A549 (cell line): Measurements from ENCODE around the gene ATRN. TPM values are rescaled to one million over a fixed set of nuclear protein-coding genes. Genes with fewer than 3 reads are reported as not detected.

ENCODE experiments used
- ATAC-seq, 2 experiments: fragments of 200-7000 bp in 1 of 2; fragments of >200 bp in 1 of 2; cut with Nextera tagmentation in 1 of 2; cut with Tn5 transposase in 1 of 2; 3 replicates each; pipeline versions ENCODE4 v1.8.0 to v1.9.1; 2018 to 2020; ENCODE audit warnings: mild to moderate bottlenecking in 1 of 2, moderate library complexity in 1 of 2
- CTCF ChIA-PET: fragments of 300-600 bp; sonication (Branson Sonifier 250); formaldehyde crosslinking; extraction: SDS; loops from one replicate; lab custom pipeline; 2021; ENCODE audit warnings: antibody characterized with exemption, inconsistent platforms; lab: Yijun Ruan, JAX
- POLR2A ChIA-PET: fragments of 350-600 bp; formaldehyde crosslinking; extraction: SDS; loops from one replicate; lab custom pipeline; 2021; ENCODE audit warnings: antibody characterized with exemption, inconsistent platforms; lab: Yijun Ruan, JAX
- DNase-seq, 2 experiments: peaks; one replicate each; pipeline versions ENCODE4 v3.0.0 to v3.0.0-alpha.2; 2011 to 2016; ENCODE audit warnings: low read depth in 1 of 2, low spot score in 1 of 2
- FAIRE-seq: peaks from 2 replicates; lab custom pipeline; 2011; peaks lifted over from hg19 to GRCh38; lab: Jason Lieb, UNC
- H3K27ac ChIP-seq, 2 experiments: fragments of >200 bp; sonication (Bioruptor Twin); formaldehyde crosslinking; 3 replicates each; pipeline ENCODE4 v1.5.1; 2016 to 2017
- H3K4me1 ChIP-seq: fragments of >200 bp; sonication (Bioruptor Twin); formaldehyde crosslinking; 3 replicates; pipeline ENCODE4 v1.6.1; 2016
- H3K4me2 ChIP-seq: fragments of >200 bp; sonication (Bioruptor Twin); formaldehyde crosslinking; 3 replicates; pipeline ENCODE4 v1.6.1; 2016
- H3K4me3 ChIP-seq: fragments of >200 bp; sonication (Bioruptor Twin); formaldehyde crosslinking; 3 replicates; pipeline ENCODE4 v1.5.1; 2016
- H3K9me3 ChIP-seq: fragments of >200 bp; sonication (Bioruptor Twin); formaldehyde crosslinking; 3 replicates; pipeline ENCODE4 v1.6.1; 2016
- CEBPB ChIP-seq, 2 experiments: fragments of >200 bp in 1 of 2; sonication (Bioruptor Twin) in 1 of 2; formaldehyde crosslinking in 1 of 2; IDR thresholded peaks; 2 replicates each; pipeline ENCODE4 v1.6.1; 2012 to 2016
- EP300 ChIP-seq, 2 experiments: fragments of >200 bp; sonication (Bioruptor Twin); formaldehyde crosslinking; IDR thresholded peaks; 2 replicates in 1 of 2; 3 replicates in 1 of 2; pipeline ENCODE4 v1.6.1; 2016 to 2017
- FOXS1 ChIP-seq: fragments of 250-450 bp; sonication (Bioruptor Pico); IDR thresholded peaks from 2 replicates; pipeline ENCODE4 v1.5.0; 2020; ENCODE audit warnings: mild to moderate bottlenecking, moderate library complexity
- GATA3 ChIP-seq: IDR thresholded peaks from 2 replicates; pipeline ENCODE4 v1.6.1; 2012; ENCODE audit warnings: borderline replicate concordance
- HMGXB4 ChIP-seq: fragments of 250-450 bp; sonication (Bioruptor Pico); IDR thresholded peaks from 2 replicates; pipeline ENCODE4 v1.5.0; 2021; ENCODE audit warnings: mild to moderate bottlenecking, moderate library complexity, borderline replicate concordance
- HOXA7 ChIP-seq: fragments of 250-450 bp; sonication (Bioruptor Pico); IDR thresholded peaks from 2 replicates; pipeline ENCODE4 v1.5.0; 2020; ENCODE audit warnings: mild to moderate bottlenecking, moderate library complexity
- HOXB13 ChIP-seq: fragments of 250-450 bp; sonication (Bioruptor Pico); IDR thresholded peaks from 2 replicates; pipeline ENCODE4 v1.5.0; 2020; ENCODE audit warnings: low read depth, mild to moderate bottlenecking, moderate library complexity
- HOXB5 ChIP-seq: fragments of 250-450 bp; sonication (Bioruptor Pico); IDR thresholded peaks from 2 replicates; pipeline ENCODE4 v1.5.0; 2020; ENCODE audit warnings: mild to moderate bottlenecking, moderate library complexity
- JUN ChIP-seq, 2 experiments: fragments of >200 bp; sonication (Bioruptor Twin); formaldehyde crosslinking; IDR thresholded peaks; 2 replicates in 1 of 2; 3 replicates in 1 of 2; pipeline ENCODE4 v1.6.1; 2016 to 2017
- JUNB ChIP-seq: fragments of >200 bp; sonication (Bioruptor Twin); formaldehyde crosslinking; IDR thresholded peaks from 2 replicates; pipeline ENCODE4 v1.6.1; 2016
- KDM1A ChIP-seq: fragments of 200-600 bp; sonication (generic); IDR thresholded peaks from 2 replicates; pipeline ENCODE4 v1.6.1; 2016; ENCODE audit warnings: low read depth, mild to moderate bottlenecking
- MAFK ChIP-seq: fragments of 450-650 bp; IDR thresholded peaks from 2 replicates; pipeline ENCODE4 v1.6.1; 2014; ENCODE audit not compliant: partially characterized antibody
- MAZ ChIP-seq: fragments of 150-350 bp; IDR thresholded peaks from 2 replicates; pipeline ENCODE4 v1.6.1; 2014; ENCODE audit warnings: antibody characterized with exemption, low read depth, low read length, borderline replicate concordance
- PHF8 ChIP-seq: fragments of 200-600 bp; sonication (generic); IDR thresholded peaks from 2 replicates; pipeline ENCODE4 v1.6.1; 2016; ENCODE audit warnings: low read depth, mild to moderate bottlenecking, antibody characterized with exemption, moderate library complexity, borderline replicate concordance
- RAD21 ChIP-seq, 2 experiments: fragments of >200 bp in 1 of 2; sonication (Bioruptor Twin) in 1 of 2; formaldehyde crosslinking in 1 of 2; IDR thresholded peaks in 1 of 2; conservative IDR thresholded peaks in 1 of 2; 2 replicates in 1 of 2; 3 replicates in 1 of 2; pipeline ENCODE4 v1.6.1; 2012 to 2018; ENCODE audit warnings: inconsistent platforms in 1 of 2
- RCOR1 ChIP-seq: fragments of 150-350 bp; IDR thresholded peaks from 2 replicates; pipeline ENCODE4 v1.6.1; 2014; ENCODE audit warnings: antibody characterized with exemption, low read length, low read depth
- ZNF302 ChIP-seq: fragments of 250-450 bp; sonication (Bioruptor Pico); IDR thresholded peaks from 2 replicates; pipeline ENCODE4 v1.9.0; 2021; ENCODE audit warnings: inconsistent platforms, mild to moderate bottlenecking, moderate library complexity
- WGBS: methylation state at CpG from one replicate; pipeline ENCODE4 v1.1.6; 2017; ENCODE audit errors: missing lambda C conversion rate; 5-methylcytosine and 5-hydroxymethylcytosine counted together
- polyA plus RNA-seq, 4 experiments: library from polyadenylated mRNA; depleted of rRNA in 3 of 4; stranded (reverse); fragments of >200 nt; fragmentation: RNase III in 1 of 4; extraction: RNeasy Plus Mini Kit Qiagen cat#74134 plus additional on column Dnase treatment in 1 of 4; gene quantifications; 2 replicates in 3 of 4; 3 replicates in 1 of 4; pipeline ENCODE4 v1.2.3, GENCODE V29; 2011 to 2017
- TF ChIP-seq, protein P1 (sequence below): fragments of >200 bp; sonication (Bioruptor Twin); formaldehyde crosslinking; IDR thresholded peaks from 3 replicates; pipeline ENCODE4 v1.5.1; 2016
- TF ChIP-seq, protein P2 (sequence below): fragments of 200-600 bp; sonication (generic); IDR thresholded peaks from 2 replicates; pipeline ENCODE4 v1.6.1; 2016; ENCODE audit warnings: antibody characterized with exemption, mild to moderate bottlenecking, moderate library complexity

Gene ATRN
- polyA plus RNA-seq, 2 of the 4 experiments (the other 2 are of a cell fraction), result 21.3 to 58.7 TPM

- Histone ChIP-seq H3K4me2 (no peak overlapping the region), H3K4me3 (no peak overlapping the region), H3K9me3 (no peaks in the 10 kb centered on the region), H3K27ac (no peak overlapping the region), H3K4me1 (no peaks in the 10 kb centered on the region)
- ATAC-seq (no peak), DNase-seq (no peak)
- ChIA-PET CTCF (interaction anchor here (0.5 to 1.3 kb wide), 5 partner anchors 9 to 270 kb away, joined by 3 to 4 read pairs (median 3); no protein-coding TSS in a partner anchor), POLR2A (interaction anchor here (0.8 kb wide), 1 partner anchor 429 kb away, joined by 6 read pairs; no protein-coding TSS in a partner anchor)
- TF ChIP-seq MAZ (no peak), HOXB13 (no peak), RCOR1 (no peak), MAFK (no peak), GATA3 (no peak)
- TF ChIP-seq, all 56 proteins: peak for 0
- 86% methylated on average over 3 of the region's 4 CpGs for WGBS
- FAIRE-seq, result no peak
Observed at GRCh38 chr20:3616250-3616649, 145.4 kb downstream of the ATRN start.

DNA sequence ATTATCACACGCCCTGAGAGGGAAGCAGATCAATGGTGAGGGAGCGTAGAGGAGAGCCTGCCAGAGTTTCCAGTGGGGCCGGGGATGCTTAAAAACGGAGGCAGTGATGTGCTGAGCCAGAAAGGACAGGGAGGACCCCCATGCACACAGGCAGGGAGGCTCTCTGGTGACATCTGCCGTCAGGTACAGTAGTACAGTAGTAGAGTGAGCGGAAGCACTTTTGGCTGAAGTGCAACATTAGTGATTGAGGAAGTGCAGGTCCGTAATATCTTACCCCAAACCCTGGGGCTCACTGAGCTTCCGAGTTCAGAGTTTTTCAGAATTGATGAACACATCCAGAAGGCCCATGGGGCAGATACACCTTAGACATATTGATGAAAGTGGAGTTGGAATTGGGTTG lies 150.3 kb downstream of the ATRN start:
- DNase-seq, result no peak
- ATAC-seq, result no peak
- WGBS, result 89% methylated on average over 8 of the region's 8 CpGs
- ChIA-PET POLR2A (no interaction called here), CTCF (interaction anchor here (1.3 kb wide), 1 partner anchor 12 kb away, joined by 3 read pairs; no protein-coding TSS in a partner anchor)
- Histone ChIP-seq H3K27ac (no peak overlapping the region), H3K4me1 (no peaks in the 10 kb centered on the region), H3K9me3 (no peaks in the 10 kb centered on the region), H3K4me3 (no peak overlapping the region), H3K4me2 (no peak overlapping the region)
- FAIRE-seq, result no peak
- TF ChIP-seq HOXA7 (CRISPR knock-in tag), result no peak
- TF ChIP-seq HOXB5 (CRISPR knock-in tag), result no peak
- no peak for TF ChIP-seq FOXS1 (CRISPR knock-in tag)
- TF ChIP-seq EP300 (IDR thresholded peaks at IDR 0.05), result no peak
- TF ChIP-seq RCOR1, result no peak
- TF ChIP-seq JUN (IDR thresholded peaks at IDR 0.05), result no peak
- TF ChIP-seq PHF8, result no peak
- no peak for TF ChIP-seq KDM1A
- TF ChIP-seq, protein P1, sequence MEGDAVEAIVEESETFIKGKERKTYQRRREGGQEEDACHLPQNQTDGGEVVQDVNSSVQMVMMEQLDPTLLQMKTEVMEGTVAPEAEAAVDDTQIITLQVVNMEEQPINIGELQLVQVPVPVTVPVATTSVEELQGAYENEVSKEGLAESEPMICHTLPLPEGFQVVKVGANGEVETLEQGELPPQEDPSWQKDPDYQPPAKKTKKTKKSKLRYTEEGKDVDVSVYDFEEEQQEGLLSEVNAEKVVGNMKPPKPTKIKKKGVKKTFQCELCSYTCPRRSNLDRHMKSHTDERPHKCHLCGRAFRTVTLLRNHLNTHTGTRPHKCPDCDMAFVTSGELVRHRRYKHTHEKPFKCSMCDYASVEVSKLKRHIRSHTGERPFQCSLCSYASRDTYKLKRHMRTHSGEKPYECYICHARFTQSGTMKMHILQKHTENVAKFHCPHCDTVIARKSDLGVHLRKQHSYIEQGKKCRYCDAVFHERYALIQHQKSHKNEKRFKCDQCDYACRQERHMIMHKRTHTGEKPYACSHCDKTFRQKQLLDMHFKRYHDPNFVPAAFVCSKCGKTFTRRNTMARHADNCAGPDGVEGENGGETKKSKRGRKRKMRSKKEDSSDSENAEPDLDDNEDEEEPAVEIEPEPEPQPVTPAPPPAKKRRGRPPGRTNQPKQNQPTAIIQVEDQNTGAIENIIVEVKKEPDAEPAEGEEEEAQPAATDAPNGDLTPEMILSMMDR, result no peak
- TF ChIP-seq MAFK, result no peak
- no peak for TF ChIP-seq HMGXB4 (CRISPR knock-in tag)
- no peak for TF ChIP-seq JUNB
- no peak for TF ChIP-seq CEBPB (IDR thresholded peaks at IDR 0.05)
- no peak for TF ChIP-seq ZNF302 (CRISPR knock-in tag)
- TF ChIP-seq RAD21 (conservative IDR thresholded peaks at IDR 0.05 in 1 of 2, IDR thresholded peaks at IDR 0.05 in 1 of 2), result no peak
- TF ChIP-seq, protein P2, sequence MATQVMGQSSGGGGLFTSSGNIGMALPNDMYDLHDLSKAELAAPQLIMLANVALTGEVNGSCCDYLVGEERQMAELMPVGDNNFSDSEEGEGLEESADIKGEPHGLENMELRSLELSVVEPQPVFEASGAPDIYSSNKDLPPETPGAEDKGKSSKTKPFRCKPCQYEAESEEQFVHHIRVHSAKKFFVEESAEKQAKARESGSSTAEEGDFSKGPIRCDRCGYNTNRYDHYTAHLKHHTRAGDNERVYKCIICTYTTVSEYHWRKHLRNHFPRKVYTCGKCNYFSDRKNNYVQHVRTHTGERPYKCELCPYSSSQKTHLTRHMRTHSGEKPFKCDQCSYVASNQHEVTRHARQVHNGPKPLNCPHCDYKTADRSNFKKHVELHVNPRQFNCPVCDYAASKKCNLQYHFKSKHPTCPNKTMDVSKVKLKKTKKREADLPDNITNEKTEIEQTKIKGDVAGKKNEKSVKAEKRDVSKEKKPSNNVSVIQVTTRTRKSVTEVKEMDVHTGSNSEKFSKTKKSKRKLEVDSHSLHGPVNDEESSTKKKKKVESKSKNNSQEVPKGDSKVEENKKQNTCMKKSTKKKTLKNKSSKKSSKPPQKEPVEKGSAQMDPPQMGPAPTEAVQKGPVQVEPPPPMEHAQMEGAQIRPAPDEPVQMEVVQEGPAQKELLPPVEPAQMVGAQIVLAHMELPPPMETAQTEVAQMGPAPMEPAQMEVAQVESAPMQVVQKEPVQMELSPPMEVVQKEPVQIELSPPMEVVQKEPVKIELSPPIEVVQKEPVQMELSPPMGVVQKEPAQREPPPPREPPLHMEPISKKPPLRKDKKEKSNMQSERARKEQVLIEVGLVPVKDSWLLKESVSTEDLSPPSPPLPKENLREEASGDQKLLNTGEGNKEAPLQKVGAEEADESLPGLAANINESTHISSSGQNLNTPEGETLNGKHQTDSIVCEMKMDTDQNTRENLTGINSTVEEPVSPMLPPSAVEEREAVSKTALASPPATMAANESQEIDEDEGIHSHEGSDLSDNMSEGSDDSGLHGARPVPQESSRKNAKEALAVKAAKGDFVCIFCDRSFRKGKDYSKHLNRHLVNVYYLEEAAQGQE, result no peak
- no peak for TF ChIP-seq MAZ
- TF ChIP-seq, all 56 proteins: peak for 0
